ENCODE data around the gene THUMPD2.
"Not testable (repeated sequence)": the region's sequence is repeated elsewhere in the genome, so short reads cannot be mapped to it uniquely, and the experiment has no call there.

THUMPD2 gene, protein sequence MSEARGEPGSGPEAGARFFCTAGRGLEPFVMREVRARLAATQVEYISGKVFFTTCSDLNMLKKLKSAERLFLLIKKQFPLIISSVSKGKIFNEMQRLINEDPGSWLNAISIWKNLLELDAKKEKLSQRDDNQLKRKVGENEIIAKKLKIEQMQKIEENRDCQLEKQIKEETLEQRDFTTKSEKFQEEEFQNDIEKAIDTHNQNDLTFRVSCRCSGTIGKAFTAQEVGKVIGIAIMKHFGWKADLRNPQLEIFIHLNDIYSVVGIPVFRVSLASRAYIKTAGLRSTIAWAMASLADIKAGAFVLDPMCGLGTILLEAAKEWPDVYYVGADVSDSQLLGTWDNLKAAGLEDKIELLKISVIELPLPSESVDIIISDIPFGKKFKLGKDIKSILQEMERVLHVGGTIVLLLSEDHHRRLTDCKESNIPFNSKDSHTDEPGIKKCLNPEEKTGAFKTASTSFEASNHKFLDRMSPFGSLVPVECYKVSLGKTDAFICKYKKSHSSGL

DNA sequence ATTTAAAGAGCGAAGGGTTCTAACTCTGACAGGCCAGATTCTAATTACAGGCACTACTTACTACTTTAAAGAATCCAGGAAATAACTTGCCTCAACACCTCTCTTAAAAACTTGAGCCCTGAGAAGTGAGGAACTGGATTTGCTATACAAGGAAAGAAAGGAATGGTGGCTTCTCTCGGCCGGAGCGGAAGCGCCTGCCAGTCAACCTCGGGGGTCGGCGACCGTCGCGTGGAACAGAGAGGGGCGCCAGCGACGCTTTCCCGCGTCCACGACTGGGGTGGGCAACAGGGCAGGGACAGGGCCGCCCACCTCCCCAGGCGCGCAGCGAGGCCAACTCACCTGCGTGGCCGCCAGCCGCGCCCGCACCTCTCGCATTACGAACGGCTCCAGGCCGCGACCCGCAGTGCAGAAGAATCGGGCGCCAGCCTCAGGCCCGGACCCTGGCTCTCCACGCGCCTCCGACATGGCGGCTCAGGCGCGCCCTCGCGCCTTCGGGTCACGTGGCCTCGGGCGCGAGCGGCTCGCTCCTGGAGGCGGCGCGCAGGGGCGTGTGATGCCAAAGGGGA, at the start of gene THUMPD2:
THUMPD2 (minus strand) TSS at position 484 of the 566 bp plus-strand sequence; CDS start at position 465, 19 bp downstream.
- DNase-seq: peak; percentile 24 to 39 (median 32)

DNA sequence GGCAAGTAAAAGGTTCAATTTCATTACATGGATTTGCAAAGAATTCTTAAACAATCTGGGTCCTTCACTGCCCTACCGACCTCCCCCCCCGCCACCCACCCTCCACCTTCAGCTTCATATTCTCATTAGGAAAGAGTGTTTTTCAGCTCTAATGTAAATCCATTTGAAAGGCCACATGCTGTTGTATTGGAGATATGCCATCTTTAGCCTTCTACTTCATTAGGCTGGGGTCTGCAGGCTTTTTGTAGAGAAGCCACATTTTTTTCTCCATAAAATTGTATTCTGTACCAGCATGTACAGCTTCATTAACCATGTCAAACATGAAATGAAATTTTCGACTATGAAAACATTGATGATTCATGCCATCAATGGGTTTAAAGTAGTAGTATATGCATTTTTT, 42.8 kb upstream of the THUMPD2 start:
- no peak for DNase-seq

DNA sequence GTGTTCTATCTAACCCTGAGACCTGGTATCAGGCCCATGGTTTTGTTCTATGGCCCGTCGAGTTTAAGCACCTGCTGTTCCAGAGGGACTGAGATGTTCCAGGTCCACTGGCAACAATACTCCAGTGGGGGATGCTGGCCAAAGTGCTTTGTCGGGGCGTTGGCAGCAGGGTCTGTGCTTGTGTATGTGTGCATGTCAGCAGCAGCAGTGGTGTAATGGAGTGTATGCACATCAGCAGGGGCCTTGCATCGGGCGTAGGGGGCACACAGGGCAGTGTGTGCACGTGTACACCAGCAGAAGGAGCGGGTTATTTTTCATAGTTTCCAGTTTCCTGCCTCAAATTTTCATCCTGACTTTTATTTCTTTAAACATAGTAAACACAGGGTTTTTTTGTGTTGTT, 37.8 kb upstream of the THUMPD2 start:
- DNase-seq: no peak

GRCh38 chr2:39816428-39816827, 37.4 kb upstream of the THUMPD2 start:
- DNase-seq: no peak

DNA sequence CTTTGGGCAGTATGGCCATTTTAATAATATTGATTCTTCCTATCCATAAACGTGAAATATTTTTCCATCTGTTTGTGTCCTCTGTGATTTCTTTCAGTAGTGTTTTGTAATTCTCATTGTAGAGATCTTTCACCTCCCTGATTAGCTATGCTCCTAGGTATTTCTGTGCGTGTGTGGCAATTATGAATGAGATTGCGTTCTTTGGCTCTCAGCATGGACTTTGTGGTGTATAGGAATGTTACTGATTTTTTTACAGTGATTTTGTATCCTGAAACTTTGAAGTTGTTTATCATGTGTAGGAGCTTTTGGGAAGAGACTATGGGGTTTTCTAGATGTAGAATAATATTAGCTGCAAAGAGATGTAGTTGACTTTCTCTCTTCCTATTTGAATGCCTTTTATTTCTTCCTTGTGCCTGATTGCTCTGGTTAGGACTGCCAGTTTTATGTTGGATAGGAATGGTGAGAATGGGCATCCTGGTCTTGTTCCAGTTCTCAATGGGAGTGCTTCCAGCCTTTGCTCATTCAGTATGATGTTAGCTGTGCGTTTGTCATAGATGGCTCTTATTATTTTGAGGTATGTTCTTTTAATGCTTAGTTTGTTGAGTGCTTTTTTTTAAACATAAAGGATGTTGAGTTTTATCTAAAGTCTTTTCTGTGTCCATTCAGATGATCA, 27.0 kb upstream of the THUMPD2 start:
- DNase-seq: no peak

GRCh38 chr2:39803839-39804238, 24.8 kb upstream of the THUMPD2 start:
- no peak for DNase-seq

DNA sequence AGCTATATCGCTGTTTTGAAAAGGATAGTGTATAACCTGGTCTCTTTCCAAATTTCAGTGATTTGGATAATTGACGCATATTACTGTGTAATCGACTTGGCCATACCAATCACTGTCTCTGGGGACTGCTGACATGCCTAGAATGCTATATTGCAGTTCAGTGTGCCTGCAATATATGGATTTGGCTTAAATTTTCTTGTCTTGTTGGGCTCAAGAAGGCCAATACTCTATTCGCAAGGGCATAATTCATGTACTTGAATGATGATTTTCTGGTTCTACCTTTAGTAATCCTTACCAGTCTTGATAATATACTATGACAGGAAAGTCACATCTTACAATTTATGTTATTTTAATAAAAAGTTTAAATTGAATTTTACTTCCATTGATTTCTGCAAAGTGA, 21.7 kb upstream of the THUMPD2 start:
- no peak for DNase-seq

DNA sequence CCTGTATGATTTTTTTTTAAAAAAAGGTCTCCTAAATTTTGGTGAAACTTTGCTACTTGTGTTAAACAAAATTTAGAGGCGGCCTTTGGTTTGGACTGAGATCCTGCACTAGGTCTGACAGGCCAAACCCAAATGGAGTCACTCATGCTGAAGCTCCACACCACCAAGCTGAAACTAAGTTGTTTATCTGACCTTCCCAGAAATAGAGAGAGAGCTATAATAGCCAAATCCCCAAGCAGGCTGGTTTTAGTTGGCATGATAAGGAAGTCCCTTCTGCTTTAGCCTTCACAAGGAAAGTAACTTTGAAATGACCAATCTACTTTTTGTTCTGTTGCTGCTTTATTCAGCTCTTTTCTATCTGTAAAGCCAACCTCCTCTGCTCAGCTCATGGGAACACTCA, 17.1 kb upstream of the THUMPD2 start:
- no peak for DNase-seq

DNA sequence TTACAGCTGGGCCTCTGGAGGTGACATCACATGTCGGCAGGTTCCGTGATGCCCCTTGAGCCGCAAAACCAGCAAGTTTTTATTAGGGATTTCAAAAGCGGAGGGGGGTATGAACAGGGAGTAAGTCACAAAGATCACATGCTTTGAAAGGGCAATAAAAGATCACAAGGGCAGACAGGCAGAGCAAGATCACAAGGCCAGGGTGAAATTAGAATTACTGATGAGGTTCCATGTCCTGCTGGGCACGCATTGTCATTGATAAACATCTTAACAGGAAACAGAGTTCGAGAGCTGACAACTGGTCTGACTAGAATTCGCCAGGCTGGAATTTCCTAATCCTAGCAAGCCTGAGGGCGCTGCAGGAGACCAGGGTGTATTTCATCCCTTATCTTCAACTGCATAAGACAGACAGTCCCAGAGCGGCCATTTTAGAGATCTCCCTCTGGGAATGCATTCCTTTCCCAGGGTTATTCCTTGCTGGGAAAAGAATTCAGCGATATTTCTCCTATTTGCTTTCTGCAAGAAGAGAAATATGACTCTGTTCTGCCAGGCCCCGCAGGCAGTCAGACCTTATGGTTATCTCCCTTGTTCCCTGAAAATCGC, 11.3 kb upstream of the THUMPD2 start:
- DNase-seq: not testable (repeated sequence)

GRCh38 chr2:39787950-39788349, 8.9 kb upstream of the THUMPD2 start:
- DNase-seq: no peak

DNA sequence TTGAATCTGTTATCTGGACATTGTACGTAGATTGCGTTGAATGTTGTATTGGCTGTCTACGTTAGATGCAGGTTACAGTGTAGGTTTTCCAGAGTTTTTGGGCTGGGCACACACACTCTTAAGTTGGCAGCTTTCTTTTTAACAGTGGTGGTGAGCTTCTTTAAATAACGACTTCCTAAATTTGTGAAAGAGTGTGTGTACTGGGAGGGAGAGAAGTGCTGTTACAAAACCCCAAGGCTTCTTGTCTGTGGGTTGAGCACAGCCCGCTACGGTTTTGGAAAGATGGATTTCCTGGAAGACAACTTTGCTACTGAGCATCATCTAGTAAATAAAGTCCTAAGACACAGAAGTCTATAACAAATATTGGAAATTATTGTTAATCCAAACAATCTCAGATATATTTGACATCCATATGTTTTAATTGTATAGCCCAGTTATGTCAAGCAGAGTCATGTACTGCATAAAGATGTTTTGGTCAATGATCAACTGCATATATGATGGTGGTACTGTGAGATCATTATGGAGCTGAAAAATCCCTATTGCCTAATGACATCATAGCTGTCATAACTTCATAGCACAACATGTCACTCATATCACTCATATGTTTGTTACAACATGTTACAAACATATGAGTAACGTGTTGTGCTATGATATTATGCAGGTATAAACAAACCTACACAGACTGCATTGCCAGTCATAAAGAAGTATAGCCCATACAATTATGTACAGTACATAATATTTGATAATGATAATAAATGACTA, 7.9 kb upstream of the THUMPD2 start:
- DNase-seq: no peak

GRCh38 chr2:39782591-39782990, 3.5 kb upstream of the THUMPD2 start:
- no peak for DNase-seq

DNA sequence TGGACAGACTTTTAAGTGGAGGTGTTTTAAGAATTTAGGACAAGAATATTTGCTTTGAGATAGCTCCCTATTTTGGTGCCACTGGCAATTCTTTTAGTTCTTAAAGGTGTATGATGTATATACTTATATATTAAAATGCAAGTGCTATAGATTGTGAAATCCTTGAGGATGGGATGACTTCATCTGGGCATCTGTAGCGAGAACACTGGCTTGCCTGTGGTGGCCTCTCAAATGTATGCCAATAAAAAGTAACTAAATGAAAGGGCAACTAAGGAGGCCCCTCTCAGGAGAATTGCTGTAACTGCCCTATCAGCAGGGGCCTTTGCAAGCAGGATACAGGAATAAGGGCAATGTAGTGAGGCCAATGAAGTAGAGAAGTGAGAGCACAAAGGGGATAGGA, 2.6 kb upstream of the THUMPD2 start:
- DNase-seq: no peak

DNA sequence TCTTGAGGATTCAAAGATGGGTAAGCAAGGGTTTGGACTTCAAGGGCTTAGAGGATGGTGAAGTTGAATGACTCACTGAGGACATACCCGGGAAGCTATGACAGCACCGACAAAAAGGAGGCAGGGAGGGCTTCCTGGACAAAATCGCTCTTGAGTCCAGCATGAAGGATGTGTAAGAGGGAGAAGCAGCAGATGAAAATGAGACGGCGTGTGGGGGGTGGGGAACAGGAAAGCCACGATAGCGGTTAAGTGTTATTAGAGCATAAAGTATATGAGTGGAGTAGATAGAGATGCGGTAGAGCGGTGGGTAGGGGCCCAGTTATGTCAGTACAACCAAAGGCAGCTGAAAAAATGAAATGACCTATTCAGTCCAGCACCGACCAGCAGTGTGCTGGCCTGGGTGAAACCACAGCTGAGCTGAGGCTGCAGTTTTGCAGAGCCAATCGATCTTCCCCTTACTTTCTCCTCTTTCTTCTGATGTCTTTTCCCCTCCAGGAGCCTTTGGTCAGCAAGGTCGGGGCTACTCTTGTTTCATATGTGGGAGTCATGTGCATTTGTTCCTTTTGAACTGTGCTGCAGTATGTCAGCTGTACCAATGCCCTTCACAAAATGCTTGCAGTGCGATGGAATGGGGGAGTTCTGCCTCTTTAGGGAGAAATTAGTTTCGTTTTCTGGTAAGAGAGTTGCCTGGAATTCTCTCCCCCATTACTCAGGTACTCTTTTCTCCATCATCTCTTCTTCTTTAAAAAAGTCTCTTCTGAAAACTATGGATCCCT, 2.0 kb upstream of the THUMPD2 start:
- DNase-seq: no peak

DNA sequence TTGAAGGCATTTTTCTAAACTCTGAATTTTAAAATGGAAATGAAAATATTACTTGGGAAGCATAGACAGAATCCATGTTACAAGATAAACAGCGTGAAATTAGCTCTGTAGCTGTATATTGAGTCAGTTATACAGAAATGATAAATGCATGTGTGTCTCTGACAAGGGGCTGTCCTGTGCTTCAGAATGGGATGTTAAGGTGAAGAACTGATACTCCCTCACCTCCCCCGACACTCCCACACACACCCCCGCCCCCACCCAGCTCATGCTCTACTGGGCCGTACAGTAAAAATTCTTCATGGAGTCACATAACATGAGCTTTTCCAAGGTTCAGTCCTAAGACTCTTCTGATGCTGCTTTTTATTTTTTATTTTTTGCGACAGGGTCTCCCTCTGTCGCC, 869 bp upstream of the THUMPD2 start:
- DNase-seq: no peak

GRCh38 chr2:39779341-39779851, 338 bp upstream of the THUMPD2 start:
- DNase-seq: no peak

DNA sequence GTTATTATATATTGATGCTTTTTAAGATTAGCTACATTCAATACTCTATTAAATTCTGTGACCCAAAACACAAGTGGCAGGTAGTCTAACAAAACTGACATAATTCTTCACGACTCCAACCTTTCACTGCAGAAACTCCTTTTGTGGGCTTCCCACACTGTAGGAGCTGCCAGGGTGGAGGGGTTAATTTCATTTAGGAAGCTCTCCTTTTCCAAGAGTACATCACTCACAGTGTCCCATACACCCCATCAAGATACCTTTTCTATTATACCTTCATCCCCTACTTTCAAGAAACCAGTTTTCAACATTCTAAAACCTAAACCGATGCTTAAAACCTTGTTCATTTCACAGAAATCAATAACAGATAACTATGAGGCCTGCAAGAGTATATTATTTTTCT, 825 bp downstream of the THUMPD2 start:
- no peak for DNase-seq

- no peak for DNase-seq
Measured at GRCh38 chr2:39772812-39773152, 6.3 kb downstream of the THUMPD2 start.

DNA sequence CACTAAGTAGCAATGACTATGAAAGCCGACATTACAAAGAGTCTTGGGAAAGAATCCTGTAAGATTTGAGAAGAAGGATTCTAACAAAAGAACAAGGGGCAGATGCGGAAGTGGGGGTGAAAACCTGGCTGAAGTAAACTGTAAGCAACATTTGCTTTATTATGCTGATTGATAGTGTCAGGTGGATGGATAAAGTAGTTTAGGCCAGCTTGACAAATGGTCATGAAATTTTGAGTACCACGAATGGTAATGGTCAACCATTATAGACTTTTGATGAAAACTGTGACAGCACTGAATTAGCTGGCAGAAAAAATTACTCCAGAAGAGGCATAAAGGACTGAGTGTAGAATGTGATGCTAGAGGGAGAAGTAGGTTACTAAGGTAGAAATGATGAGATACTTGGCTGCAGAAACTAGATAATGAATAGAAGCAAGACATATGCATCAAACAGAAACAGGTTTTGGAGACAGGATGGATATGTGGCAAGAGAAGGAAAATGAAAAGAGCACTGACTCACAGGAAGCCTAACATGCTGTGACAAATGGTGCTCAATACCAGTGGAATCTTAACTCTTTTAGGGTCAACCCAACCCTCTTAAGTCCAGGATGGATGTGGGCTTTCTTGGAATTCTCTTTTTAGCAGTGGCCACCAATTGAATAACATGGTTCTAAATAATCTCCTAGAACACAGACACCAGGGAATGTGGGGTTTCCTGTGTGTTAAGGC, 6.8 kb downstream of the THUMPD2 start:
- DNase-seq: no peak

GRCh38 chr2:39762448-39762847, 16.6 kb downstream of the THUMPD2 start:
- no peak for DNase-seq

- DNase-seq: no peak
Measured at GRCh38 chr2:39757156-39757555, 21.9 kb downstream of the THUMPD2 start.
